K562 treated with DMSO at 1 percent for 4 hours (cell line): ENCODE data around the gene ACBD6. TPM values are rescaled to one million over a fixed set of nuclear protein-coding genes. Genes with fewer than 3 reads are reported as not detected.

Experiments used
- total RNA-seq: library from RNA; unstranded; fragments of 300-600 nt; gene quantifications from 2 replicates; pipeline ENCODE4 v1.2.3, GENCODE V29; 2022; ENCODE audit not compliant: insufficient read depth

Gene ACBD6, protein sequence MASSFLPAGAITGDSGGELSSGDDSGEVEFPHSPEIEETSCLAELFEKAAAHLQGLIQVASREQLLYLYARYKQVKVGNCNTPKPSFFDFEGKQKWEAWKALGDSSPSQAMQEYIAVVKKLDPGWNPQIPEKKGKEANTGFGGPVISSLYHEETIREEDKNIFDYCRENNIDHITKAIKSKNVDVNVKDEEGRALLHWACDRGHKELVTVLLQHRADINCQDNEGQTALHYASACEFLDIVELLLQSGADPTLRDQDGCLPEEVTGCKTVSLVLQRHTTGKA
- total RNA-seq: 72.6 and 72.9 TPM in 2 replicates

DNA sequence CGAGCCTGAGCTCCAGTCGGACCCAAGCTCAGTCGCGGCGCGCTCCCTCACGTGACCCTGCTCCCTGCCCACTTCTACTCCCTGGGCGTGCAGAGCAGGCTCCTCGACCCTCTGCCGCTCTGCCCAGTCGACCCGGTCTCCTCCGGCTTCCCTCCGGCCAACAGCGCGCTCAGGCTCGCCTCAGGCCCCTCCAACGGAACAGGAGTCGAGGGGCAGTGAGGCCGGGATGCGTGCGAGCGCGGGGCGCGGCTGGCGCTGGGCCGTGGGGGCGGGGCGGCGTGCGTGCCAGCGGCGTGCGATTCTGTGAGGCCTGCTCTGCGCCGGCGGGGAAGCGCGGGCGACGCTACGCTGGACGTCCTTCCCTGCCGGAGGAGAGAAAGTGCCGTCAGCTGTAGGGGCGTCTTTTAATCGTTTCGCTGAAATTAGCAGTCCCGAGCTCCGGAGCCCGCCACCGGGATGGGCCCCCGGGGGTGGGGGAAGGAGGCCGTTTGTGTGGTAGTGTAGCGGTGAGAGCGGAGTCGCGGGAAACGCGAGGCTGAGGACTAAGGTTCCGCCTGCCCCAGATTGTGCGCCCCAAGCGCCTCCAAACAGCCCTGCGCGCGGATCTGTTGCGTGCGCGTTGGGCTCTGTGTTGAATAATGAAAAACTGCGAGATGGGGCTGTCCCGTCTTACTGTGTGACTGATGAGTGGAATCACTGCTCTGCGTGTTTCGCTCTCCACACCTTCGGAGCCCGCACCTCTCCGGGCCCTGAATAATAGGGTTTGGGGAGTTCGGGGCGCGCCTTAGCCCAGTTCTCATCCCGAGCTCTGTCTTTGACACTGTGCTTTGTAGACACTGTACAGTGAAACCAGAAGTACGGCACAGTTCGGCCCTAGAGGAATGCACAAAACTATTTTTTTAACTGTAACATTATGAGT is at the start of gene ACBD6:
ACBD6 (minus strand) TSS at position 217 of the 919 bp plus-strand sequence. CDS start 311 bp downstream, outside the sequence.

Other genes with a start within 250 kb of the ACBD6 start
- gene OVAAL, start 56.4 kb upstream of the ACBD6 start, total RNA-seq: not detected in 2 replicates
- gene XPR1, start 129.4 kb upstream of the ACBD6 start, total RNA-seq: 17.5 and 20.4 TPM in 2 replicates